Neural cell (in vitro differentiated cells): Measurements from ENCODE around the gene CELF5. TPM values are rescaled to one million over a fixed set of nuclear protein-coding genes. Genes with fewer than 3 reads are reported as not detected.

Experiments used
- H2AFZ ChIP-seq: fragments of 200-600, 300-800 bp; sonication (generic), shearing (Covaris generic); 2 replicates; pipeline ENCODE4 v1.6.0; 2014; ENCODE audit warnings: low read depth, mild to moderate bottlenecking, antibody characterized with exemption, low read length, moderate library complexity
- H3F3A ChIP-seq: fragments of 200-600 bp; shearing (Covaris generic); 2 replicates; pipeline ENCODE4 v1.6.1; 2016; ENCODE audit warnings: mild to moderate bottlenecking, moderate library complexity, mixed read lengths, antibody characterized with exemption, low read length; ENCODE audit not compliant: insufficient read depth, poor library complexity, severe bottlenecking
- H3K27ac ChIP-seq: fragments of 200-600, 300-800 bp; sonication (generic), shearing (Covaris generic); 2 replicates; pipeline ENCODE4 v1.5.1; 2014; ENCODE audit warnings: mild to moderate bottlenecking, low read length, moderate library complexity
- H3K27me3 ChIP-seq: fragments of 300-800, 200-600 bp; sonication (generic), shearing (Covaris generic); 2 replicates; pipeline ENCODE4 v1.6.0; 2014; ENCODE audit warnings: mild to moderate bottlenecking, low read depth, low read length, moderate library complexity; ENCODE audit not compliant: insufficient read depth
- H3K36me3 ChIP-seq: fragments of 300-800, 200-600 bp; sonication (generic), shearing (Covaris generic); 2 replicates; pipeline ENCODE4 v1.5.1; 2014; ENCODE audit warnings: mild to moderate bottlenecking, antibody characterized with exemption, low read length, moderate library complexity; ENCODE audit not compliant: insufficient read depth
- H3K4me2 ChIP-seq: fragments of 300-800, 200-600 bp; sonication (generic), shearing (Covaris generic); 2 replicates; pipeline ENCODE4 v1.6.0; 2014; ENCODE audit warnings: mild to moderate bottlenecking, low read length
- H3K4me3 ChIP-seq: fragments of 300-800, 200-600 bp; sonication (generic), shearing (Covaris generic); 2 replicates; pipeline ENCODE4 v1.5.1; 2014; ENCODE audit warnings: mild to moderate bottlenecking, low read length, moderate library complexity
- H3K79me2 ChIP-seq: fragments of 200-600 bp; shearing (Covaris generic); replicated peaks from 2 replicates; pipeline ENCODE4 v1.6.0; 2014; ENCODE audit warnings: mild to moderate bottlenecking, low read length, moderate library complexity; ENCODE audit not compliant: insufficient read depth
- H3K9ac ChIP-seq: fragments of 300-800, 200-600 bp; sonication (generic), shearing (Covaris generic); 2 replicates; pipeline ENCODE4 v1.6.1; 2016; ENCODE audit warnings: mild to moderate bottlenecking, low read length, mixed read lengths
- H3K9me2 ChIP-seq: fragments of 200-600 bp; shearing (Covaris generic); 2 replicates; pipeline ENCODE4 v1.6.1; 2016; ENCODE audit warnings: mild to moderate bottlenecking, low read length, mixed read lengths; ENCODE audit not compliant: insufficient read depth
- H3K9me3 ChIP-seq: fragments of 200-600, 300-800 bp; sonication (generic), shearing (Covaris generic); 2 replicates; pipeline ENCODE4 v1.6.1; 2016; ENCODE audit warnings: mild to moderate bottlenecking, mixed run types, low read length, moderate library complexity, mixed read lengths
- H4K20me1 ChIP-seq: fragments of 200-600 bp; shearing (Covaris generic); 2 replicates; pipeline ENCODE4 v1.6.1; 2016; ENCODE audit warnings: mild to moderate bottlenecking, mixed run types; ENCODE audit not compliant: insufficient read depth
- CTCF ChIP-seq: fragments of 450-650 bp; IDR thresholded peaks from 2 replicates; pipeline ENCODE4 v1.5.1; 2014; ENCODE audit warnings: antibody characterized with exemption, mild to moderate bottlenecking, moderate library complexity; ENCODE audit not compliant: poor library complexity, severe bottlenecking
- EP300 ChIP-seq: fragments of 450-650 bp; conservative IDR thresholded peaks from 2 replicates; pipeline ENCODE4 v1.6.1; 2014; ENCODE audit warnings: antibody characterized with exemption, mild to moderate bottlenecking, moderate library complexity; ENCODE audit not compliant: poor library complexity, severe bottlenecking
- EZH2 ChIP-seq: fragments of 200-600, 300-800 bp; shearing (Covaris generic), sonication (generic); IDR thresholded peaks from 2 replicates; pipeline ENCODE4 v1.6.1; 2014; ENCODE audit warnings: antibody characterized with exemption, low read length, borderline replicate concordance, mild to moderate bottlenecking; ENCODE audit not compliant: insufficient read depth, poor library complexity, severe bottlenecking
- MXI1 ChIP-seq: fragments of 450-650 bp; conservative IDR thresholded peaks from 2 replicates; pipeline ENCODE4 v1.6.1; 2014; ENCODE audit warnings: antibody characterized with exemption, mild to moderate bottlenecking; ENCODE audit not compliant: poor library complexity, severe bottlenecking
- POLR2AphosphoS5 ChIP-seq: IDR thresholded peaks from 2 replicates; pipeline ENCODE4 v1.6.1; 2012
- RAD21 ChIP-seq: fragments of 450-650 bp; conservative IDR thresholded peaks from 2 replicates; pipeline ENCODE4 v1.6.1; 2014; ENCODE audit warnings: antibody characterized with exemption, mild to moderate bottlenecking, moderate library complexity
- REST ChIP-seq: IDR thresholded peaks from 2 replicates; pipeline ENCODE4 v1.6.1; 2012; ENCODE audit warnings: borderline replicate concordance
- SMC3 ChIP-seq: fragments of 450-650 bp; conservative IDR thresholded peaks from 2 replicates; pipeline ENCODE4 v1.6.1; 2014; ENCODE audit warnings: antibody characterized with exemption, mild to moderate bottlenecking, moderate library complexity; ENCODE audit not compliant: poor library complexity
- TAF1 ChIP-seq: IDR thresholded peaks from 2 replicates; pipeline ENCODE4 v1.6.1; 2012; ENCODE audit warnings: low read depth
- polyA plus RNA-seq: library from polyadenylated mRNA; depleted of rRNA; stranded (reverse); fragments of >200 nt; gene quantifications from 2 replicates; pipeline ENCODE4 v1.2.3, GENCODE V29; 2014

Gene CELF5
- polyA plus RNA-seq, 1 donor from 2014 or later = 130 TPM

- no peaks in the 10 kb centered on the region for H3K27me3 ChIP-seq
- no peaks in the 10 kb centered on the region for H4K20me1 ChIP-seq
- H3K36me3 ChIP-seq = no peaks in the 10 kb centered on the region
- H3K4me2 ChIP-seq = no peak overlapping the region
- no peak overlapping the region for H3K9ac ChIP-seq
- no peak overlapping the region for H3K27ac ChIP-seq
- no peaks in the 10 kb centered on the region for H3K9me2 ChIP-seq
- H3K9me3 ChIP-seq = no peaks in the 10 kb centered on the region
- TF ChIP-seq EP300 (no peak), REST (no peak), EZH2 (no peak), CTCF (no peak), TAF1 (no peak), RAD21 (no peak), MXI1 (no peak), POLR2AphosphoS5 (no peak), SMC3 (no peak)
- H3K79me2 ChIP-seq = no peaks in the 10 kb centered on the region
- H3K4me3 ChIP-seq = no peak overlapping the region
- no peak overlapping the region for H2AFZ ChIP-seq
- H3F3A ChIP-seq = no peaks in the 10 kb centered on the region
Observed at GRCh38 chr19:3325451-3325850, 101.0 kb downstream of the CELF5 start.

- H3K27me3 ChIP-seq = peaks cover 17% of the 10 kb centered on the region
- H3F3A ChIP-seq = no peaks in the 10 kb centered on the region
- no peak overlapping the region for H3K4me2 ChIP-seq
Observed at GRCh38 chr19:3328743-3329142, 104.3 kb downstream of the CELF5 start.

More at GRCh38 chr19:3328743-3329142, 104.3 kb downstream of the CELF5 start:
- Histone ChIP-seq H3K27ac (no peak overlapping the region), H3K9me2 (no peaks in the 10 kb centered on the region), H3K4me3 (no peak overlapping the region), H3K9ac (no peak overlapping the region), H4K20me1 (no peaks in the 10 kb centered on the region), H3K9me3 (no peaks in the 10 kb centered on the region), H3K36me3 (no peaks in the 10 kb centered on the region), H2AFZ (no peak overlapping the region), H3K79me2 (no peaks in the 10 kb centered on the region)
- TF ChIP-seq CTCF (no peak), POLR2AphosphoS5 (no peak), SMC3 (no peak), EP300 (no peak), TAF1 (no peak), REST (no peak), MXI1 (no peak), EZH2 (no peak), RAD21 (no peak)
